GM21515 (cell line): ENCODE measurements around the gene IL19.

Source experiments
- ATAC-seq: cut with Tn5 transposase; IDR thresholded peaks from one replicate; pipeline ENCODE4 v1.9.1; 2021; ENCODE audit not compliant: unreplicated experiment

Gene IL19

DNA sequence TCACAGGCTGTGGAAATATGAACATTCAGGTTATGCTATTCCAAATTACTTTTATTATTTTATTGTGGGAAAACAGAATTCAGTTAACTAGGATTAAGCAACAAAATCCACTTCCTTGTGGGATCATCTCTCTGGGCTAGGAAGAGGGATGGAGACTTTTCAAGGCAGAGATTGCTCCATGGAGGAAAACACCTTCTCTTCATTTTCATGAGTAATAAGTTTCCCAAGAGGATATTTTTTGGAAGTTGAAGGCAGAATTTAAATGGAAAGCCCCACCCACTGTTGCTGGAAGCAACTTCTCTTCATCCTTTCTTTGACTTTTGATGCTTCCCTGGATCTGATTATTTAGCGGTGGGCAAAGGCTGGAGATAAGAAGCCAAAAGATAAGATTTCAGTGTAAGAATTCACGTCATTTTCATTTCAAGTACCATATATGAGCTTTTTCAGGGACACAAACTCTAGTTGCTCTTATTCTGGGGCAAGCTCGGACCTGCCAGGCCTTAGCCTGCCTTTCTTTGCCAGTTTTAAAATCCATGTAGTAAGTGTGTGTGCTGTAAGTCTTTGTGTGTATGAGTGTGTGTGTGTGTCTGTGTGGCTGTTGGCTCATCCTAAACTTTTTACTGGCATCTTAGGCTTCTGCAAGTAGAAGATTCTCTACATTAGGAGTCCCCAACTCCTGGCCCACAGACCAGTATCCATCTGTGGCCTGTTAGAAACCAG is 114.9 kb downstream of the IL19 start:
- no peak for ATAC-seq

DNA sequence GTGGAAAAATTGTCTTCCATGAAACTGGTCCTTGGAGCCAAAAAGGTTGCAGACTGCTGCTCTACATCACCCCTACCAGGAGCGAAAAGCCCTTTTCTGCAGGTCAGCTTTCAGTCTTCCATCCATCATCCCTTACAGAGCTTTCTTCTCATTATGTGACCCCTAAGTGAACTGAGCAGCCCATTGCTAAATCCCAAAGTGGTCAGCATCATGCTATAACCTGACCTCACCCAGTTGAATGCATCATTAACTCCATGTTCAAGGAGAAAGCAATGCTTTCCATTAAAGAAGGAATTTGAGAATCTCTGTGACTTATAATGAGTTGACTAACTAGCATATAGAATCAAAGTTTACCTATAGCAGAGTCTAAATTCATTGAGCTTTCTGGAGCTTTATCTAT is 116.3 kb downstream of the IL19 start:
- ATAC-seq: no peak

DNA sequence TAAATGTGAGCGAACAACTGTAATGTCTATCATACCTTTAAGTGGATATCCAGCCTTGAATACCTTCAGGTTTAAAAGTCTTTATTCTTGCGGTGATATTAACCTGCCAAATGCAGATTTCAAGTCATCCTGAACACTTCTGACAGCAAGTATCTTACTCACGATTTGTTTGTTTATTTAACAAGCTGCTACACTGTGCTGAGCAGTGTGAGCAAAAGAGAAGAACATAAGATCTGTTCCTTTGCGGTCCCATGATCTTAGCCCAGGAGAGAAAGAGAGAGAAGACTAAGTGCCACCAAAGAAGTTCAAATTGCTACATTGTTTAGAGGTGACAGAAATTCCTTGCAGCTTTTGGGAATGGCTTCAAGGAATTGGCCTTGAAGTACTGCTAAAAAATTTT is 117.1 kb downstream of the IL19 start:
- no peak for ATAC-seq

DNA sequence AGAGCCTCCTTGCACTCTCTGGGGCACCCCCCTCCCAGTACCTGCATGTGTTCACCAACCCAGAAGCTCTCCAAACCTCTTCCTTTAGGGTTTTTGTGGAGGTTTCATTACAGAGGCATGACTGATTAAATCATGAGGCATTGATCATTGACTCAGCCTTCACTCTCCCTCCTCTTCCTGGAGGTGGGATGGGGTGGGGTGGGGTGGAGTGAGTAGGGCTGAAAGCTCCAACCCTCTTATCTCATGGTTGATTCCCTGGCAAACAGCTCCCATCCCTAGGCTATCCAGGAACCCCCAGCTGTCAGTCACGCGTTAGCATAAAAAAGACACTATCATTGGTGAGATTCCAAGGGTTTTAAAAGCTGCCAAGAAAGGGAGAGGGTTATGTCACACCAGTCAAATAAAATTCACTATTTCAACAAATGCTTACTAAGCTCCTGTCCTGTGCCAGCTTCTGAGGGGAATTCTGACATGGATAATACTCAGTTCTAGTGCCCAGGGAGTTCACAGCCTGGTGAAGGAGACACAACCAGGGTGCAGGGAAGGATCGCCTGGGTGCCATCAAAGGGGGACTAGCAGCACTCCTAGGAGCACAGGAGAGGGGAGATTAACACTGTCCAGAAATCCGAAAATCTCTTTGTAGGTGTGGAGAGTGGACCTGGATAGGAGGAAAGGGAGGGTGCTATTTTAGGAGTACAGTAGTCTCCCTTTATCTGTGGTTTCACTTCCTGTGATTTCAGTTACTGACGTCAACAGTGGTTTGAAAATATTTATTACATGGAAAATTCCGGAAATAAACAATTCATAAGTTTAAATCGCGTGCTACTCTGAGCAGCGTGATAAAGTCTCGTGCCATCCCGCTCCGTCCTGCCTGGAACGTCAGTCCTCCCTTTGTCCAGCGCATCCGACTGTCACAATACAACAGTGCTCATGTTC is 119.8 kb downstream of the IL19 start:
- no peak for ATAC-seq

DNA sequence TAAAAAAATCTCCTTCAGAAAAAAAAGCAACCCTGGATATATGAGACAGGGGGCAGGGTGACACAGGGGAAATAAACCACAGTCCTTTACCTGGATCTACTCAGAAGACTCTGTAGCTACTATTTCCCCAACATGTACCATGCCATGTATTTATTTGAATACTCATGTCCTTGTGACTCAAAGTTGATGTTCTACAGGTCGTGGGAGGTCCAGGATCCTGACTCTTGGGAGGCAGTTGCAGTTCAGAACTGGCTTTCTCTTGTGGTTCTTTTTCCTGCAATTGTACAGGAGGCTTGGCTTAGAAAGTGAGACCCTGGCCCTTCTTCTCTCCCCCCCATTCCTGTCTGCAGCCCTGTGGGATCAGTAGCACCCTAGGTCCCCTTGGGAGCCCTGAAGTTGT is 120.8 kb downstream of the IL19 start:
- ATAC-seq: no peak
